Omental fat pad (tissue), 4 donors: Measurements from ENCODE around the gene SLC26A6. TPM values are rescaled to one million over a fixed set of nuclear protein-coding genes. Genes with fewer than 3 reads are reported as not detected.

Source experiments
- ATAC-seq: fragments of 150-250 bp; one replicate; pipeline ENCODE4 v1.9.1; 2016; ENCODE audit warnings: mild to moderate bottlenecking, moderate library complexity; ENCODE audit not compliant: low FRiP score
- DNase-seq: peaks from one replicate; pipeline ENCODE4 v3.0.0-alpha.2; 2019; ENCODE audit warnings: low spot score
- total RNA-seq, 4 donors: library from RNA; depleted of rRNA; stranded (reverse); fragments of >200 nt; gene quantifications; one replicate each; pipeline ENCODE4 v1.1.0, GENCODE V29; 2016
- TF ChIP-seq, protein P1 (sequence below), 3 donors: fragments of 450-650 bp; IDR thresholded peaks; one replicate each; pipeline ENCODE4 v1.5.1; 2016 to 2017; ENCODE audit warnings: antibody characterized with exemption in 3 of 3, mild to moderate bottlenecking in 3 of 3, moderate library complexity in 2 of 3

SLC26A6 gene, protein sequence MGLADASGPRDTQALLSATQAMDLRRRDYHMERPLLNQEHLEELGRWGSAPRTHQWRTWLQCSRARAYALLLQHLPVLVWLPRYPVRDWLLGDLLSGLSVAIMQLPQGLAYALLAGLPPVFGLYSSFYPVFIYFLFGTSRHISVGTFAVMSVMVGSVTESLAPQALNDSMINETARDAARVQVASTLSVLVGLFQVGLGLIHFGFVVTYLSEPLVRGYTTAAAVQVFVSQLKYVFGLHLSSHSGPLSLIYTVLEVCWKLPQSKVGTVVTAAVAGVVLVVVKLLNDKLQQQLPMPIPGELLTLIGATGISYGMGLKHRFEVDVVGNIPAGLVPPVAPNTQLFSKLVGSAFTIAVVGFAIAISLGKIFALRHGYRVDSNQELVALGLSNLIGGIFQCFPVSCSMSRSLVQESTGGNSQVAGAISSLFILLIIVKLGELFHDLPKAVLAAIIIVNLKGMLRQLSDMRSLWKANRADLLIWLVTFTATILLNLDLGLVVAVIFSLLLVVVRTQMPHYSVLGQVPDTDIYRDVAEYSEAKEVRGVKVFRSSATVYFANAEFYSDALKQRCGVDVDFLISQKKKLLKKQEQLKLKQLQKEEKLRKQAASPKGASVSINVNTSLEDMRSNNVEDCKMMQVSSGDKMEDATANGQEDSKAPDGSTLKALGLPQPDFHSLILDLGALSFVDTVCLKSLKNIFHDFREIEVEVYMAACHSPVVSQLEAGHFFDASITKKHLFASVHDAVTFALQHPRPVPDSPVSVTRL
- 10 to 100 TPM in 3 of 4 donors, 1 to 10 TPM in 1; 9.9 to 17.8 (median 14.6) TPM for total RNA-seq

DNA sequence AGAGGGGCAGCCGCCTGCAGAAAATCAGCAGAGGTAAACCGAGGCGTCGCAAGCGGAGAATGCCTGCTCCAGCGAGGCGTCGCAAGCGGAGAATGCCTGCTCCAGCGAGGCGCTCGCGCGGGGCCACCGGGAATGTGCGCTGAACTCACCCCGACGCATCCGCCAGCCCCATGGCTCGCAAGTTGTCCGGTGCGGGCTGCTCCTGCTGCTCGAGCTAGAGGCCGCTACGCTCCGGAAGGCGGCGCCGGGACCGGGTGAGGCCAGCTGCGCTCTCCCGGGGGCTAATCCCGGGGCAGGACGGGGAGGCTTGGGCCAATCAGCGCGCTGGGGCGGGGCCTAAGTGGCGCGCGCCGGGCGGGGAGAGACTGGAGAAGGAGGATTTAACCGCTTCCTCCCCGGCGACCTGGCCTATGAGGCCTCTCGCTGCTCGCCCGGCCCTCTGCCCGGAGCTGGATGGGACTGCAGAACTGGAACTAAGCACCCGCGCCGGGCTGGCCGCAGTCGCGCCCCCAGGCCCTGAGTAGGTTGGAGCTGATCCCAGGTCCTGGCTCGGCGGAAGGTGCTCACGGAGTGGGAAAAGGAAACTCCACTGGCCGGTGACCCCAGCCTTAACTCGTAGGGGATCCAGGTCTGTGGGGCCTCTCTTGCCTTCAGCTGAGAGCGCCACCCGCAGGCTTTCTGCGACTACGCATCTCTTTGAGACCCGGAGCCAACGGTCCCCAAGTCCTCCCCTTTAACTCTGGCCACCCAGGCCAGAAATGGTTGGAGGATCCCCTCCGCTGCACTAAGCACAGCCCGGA, at the start of gene SLC26A6:
Gene SLC26A6, minus strand, starts transcription at position 240 of the 800 bp plus-strand sequence. Its CDS starts 68 bp downstream, at position 172.
- ATAC-seq = peak; percentile 98
- peak; percentile 90 for DNase-seq
- TF ChIP-seq, protein P1, sequence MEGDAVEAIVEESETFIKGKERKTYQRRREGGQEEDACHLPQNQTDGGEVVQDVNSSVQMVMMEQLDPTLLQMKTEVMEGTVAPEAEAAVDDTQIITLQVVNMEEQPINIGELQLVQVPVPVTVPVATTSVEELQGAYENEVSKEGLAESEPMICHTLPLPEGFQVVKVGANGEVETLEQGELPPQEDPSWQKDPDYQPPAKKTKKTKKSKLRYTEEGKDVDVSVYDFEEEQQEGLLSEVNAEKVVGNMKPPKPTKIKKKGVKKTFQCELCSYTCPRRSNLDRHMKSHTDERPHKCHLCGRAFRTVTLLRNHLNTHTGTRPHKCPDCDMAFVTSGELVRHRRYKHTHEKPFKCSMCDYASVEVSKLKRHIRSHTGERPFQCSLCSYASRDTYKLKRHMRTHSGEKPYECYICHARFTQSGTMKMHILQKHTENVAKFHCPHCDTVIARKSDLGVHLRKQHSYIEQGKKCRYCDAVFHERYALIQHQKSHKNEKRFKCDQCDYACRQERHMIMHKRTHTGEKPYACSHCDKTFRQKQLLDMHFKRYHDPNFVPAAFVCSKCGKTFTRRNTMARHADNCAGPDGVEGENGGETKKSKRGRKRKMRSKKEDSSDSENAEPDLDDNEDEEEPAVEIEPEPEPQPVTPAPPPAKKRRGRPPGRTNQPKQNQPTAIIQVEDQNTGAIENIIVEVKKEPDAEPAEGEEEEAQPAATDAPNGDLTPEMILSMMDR (IDR thresholded peaks at IDR 0.05) = no peak

DNA sequence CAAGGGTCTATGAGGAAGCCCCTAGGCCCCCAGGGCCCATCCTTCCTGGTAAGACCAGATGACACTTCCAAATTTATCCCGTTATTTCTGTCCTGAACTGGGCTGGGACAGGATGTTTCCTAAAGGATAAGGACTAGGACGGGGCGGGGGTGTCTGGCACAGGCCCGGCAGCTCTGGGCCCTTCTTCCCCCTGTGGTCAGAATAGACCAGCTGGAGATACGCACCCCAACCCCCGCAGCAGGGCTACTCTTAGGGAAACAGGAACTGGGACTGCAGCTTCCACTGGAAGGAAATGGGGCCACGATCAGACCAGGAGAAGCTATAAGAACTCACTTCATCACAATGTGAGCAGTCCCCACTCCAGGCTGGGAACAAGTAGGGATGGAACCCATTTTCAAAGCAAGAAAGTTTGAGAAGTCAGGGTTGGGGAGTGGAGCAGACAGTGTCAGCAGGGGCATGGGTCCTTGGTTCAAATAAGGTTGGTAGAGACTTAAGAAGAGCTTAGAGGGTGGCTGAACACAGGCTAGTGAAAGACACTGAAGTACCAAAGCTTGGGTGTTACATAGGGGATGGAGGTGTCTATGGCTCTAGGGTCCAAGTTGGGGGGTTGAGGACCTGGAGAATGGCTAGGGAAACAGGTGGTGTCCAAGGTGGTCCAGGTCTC, 49.4 kb upstream of the SLC26A6 start:
- DNase-seq (no peak), ATAC-seq (no peak)
- TF ChIP-seq, protein P1 (IDR thresholded peaks at IDR 0.05) = no peak

DNA sequence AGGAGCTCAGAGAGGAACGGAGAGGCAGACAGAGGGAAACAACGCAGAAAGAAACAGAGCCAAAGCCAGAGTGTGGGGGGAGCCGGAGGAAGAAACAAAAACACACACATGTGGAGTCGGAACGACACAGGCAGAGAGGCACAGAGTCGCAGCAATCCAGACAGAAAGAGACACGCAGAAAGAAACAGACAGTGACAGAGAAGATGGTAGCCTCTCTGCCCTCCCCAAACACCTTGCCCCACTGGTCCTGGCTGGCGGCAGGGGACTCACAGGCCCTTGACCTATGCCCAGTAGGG, 48.7 kb upstream of the SLC26A6 start:
- DNase-seq = no peak
- ATAC-seq = no peak
- TF ChIP-seq, protein P1 (IDR thresholded peaks at IDR 0.05) = no peak

DNA sequence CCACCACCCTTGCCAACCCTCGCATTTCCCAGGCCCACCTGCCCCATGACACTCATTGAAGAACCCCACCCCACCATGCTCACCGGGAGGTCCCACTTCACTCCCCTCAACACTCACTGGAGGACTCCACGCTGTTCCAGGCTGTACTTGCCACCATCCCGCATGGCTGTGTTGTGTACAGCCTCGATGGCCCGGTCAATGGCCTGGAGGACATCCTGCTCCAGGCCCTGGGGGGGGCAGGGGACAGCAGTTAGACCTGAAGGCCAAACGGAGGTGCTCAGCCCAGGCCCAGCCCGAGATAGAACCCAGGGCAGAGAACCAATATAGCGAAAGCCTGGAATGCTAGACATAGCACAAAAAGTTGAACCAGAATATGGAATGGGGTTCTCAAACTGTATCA, 47.5 kb upstream of the SLC26A6 start:
- TF ChIP-seq, protein P1 (IDR thresholded peaks at IDR 0.05) = no peak
- ATAC-seq (no peak), DNase-seq (no peak)

DNA sequence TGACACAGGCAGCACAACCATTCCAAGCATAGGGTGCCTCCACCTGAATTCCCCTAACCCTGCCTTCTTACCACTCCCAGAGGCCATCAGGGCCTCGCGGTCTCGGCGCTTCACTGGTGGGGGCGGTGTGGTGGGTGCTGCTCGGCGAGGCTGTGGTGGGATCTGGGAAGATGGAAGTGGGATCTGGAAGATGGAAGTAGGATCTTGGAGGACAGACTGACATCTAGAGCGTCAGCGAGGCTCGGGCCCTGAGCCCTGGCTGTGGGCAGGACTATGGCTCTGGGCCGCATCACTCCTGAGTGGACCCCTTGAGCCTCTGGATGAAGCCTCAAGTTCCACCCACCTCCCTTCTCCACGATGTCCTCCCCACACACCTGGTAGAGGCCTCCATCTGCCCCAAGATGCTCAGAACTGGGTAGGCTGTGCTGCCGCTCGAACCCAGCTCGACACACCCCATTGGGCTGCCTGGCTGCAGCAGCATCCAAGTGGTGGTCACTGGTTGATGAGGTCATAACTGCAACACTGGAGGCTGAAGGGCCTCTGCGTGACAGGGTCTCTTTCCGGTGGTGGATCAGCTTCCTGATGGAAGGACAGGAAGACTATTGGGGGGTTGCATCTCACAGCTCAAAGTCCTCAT, 46.8 kb upstream of the SLC26A6 start:
- no peak for ATAC-seq
- DNase-seq = no peak
- TF ChIP-seq, protein P1 (IDR thresholded peaks at IDR 0.05) = no peak

DNA sequence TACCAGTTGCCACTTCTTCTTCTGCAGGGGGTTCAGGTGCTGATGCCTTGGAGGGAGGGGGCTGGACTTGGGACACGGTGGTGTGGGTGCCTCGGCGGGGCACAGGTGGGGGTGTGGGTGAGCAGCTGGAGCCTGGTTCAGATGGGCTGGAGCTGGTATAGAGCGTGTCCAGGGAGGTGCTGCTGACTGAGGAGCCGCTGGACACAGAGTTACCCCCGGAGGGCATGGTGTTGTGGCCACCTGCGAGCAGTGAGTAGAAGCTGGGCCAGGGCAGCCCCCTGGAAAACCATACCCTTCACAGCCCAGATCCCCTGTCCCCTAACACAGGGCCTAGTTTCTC, 46.2 kb upstream of the SLC26A6 start:
- ATAC-seq (no peak), DNase-seq (no peak)
- TF ChIP-seq, protein P1 (IDR thresholded peaks at IDR 0.05) = no peak
